Measurements from ENCODE around the gene CLN6.
"Not testable (repeated sequence)": the region's sequence is repeated elsewhere in the genome, so short reads cannot be mapped to it uniquely, and the experiment has no call there.

Gene CLN6

GRCh38 chr15:68224108-68224507 lies 5.4 kb downstream of the CLN6 start:
- DNase-seq (ENCODE audit: extremely low read depth in 1 of 2, low read depth in 1 of 2): no peak

DNA sequence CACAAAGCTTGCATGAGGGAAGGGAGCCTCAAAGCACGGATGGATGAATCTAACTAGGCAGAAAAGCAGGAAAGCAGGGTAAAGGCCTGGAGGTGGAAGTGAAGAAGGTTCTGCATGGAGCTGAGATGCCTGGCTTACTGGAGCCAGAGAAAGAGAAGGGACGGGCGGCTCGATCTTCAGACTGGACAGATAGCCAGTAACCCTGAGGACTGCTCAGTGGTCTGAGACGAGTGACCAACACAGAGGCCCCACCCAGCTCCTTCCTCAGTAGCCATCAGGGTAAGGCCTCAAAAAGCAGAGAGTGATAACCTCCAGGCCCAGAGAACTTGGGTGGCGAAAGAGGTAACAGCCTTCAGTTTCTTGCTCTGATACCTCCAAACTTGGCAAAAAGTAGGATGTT lies 6.4 kb downstream of the CLN6 start:
- no peak for DNase-seq (ENCODE audit: extremely low read depth in 1 of 2, low read depth in 1 of 2)

GRCh38 chr15:68222432-68222743 lies 7.1 kb downstream of the CLN6 start:
- not testable (repeated sequence) for DNase-seq (ENCODE audit: extremely low read depth in 1 of 2, low read depth in 1 of 2)

DNA sequence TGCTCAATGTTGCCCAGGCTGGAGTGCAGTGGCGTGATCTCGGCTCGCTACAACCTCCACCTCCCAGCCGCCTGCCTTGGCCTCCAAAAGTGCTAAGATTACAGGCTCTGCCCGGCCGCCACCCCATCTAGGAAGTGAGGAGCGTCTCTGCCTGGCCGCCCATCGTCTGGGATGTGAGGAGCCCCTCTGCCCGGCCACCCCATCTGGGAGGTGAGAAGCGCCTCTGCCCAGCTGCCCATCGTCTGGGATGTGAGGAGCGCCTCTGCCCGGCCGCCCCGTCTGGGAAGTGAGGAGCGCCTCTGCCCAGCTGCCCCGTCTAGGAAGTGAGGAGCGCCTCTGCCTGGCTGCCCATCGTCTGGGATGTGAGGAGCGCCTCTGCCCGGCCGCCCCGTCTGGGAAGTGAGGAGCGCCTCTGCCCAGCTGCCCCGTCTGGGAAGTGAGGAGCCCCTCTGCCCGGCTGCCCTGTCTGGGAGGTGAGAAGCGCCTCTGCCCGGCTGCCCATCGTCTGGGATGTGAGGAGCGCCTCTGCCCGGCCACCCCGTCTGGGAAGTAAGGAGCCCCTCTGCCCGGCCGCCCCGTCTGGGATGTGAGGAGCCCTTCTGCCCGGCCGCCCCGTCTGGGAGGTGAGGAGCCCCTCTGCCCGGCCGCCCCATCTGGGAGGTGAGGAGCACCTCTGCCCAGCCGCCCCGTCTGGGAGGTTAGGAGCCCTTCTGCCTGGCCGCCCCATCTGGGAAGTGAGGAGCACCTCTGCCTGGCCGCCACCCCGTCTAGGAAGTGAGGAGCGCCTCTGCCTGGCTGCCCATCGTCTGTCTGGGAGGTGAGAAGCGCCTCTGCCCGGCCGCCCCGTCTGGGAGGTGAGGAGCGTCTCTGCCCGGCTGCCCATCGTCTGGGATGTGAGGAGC lies 7.7 kb downstream of the CLN6 start:
- not testable (repeated sequence) for DNase-seq (ENCODE audit: extremely low read depth in 1 of 2, low read depth in 1 of 2)

- no peak for DNase-seq (ENCODE audit: extremely low read depth in 1 of 2, low read depth in 1 of 2)
These were observed 8.6 kb downstream of the CLN6 start for GRCh38 chr15:68220967-68221366.

DNA sequence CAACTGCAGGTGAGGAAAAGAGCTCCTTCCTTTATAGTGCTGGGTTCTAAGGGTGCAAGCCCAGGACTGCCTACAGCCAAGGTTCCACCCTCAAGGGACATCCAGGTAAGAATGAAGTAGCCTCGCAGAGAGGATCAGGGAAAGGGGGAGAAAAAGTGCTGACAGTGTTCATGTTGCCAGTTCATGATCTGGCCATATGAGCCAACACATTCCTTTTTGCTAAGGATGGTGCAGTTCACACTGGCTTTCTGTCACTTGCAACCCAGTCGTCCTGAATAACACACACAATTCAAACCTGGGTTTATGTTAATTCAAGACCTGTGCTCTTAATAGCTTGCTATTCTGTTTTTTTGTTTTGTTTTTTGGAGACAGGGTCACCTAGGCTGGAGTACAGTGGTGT lies 9.0 kb downstream of the CLN6 start:
- DNase-seq (ENCODE audit: extremely low read depth in 1 of 2, low read depth in 1 of 2): no peak

- no peak for DNase-seq (ENCODE audit: extremely low read depth in 1 of 2, low read depth in 1 of 2)
These were observed 10.4 kb downstream of the CLN6 start for GRCh38 chr15:68218847-68219798.

- no peak for DNase-seq (ENCODE audit: extremely low read depth in 1 of 2, low read depth in 1 of 2)
These were observed 11.2 kb downstream of the CLN6 start for GRCh38 chr15:68218331-68218730.

DNA sequence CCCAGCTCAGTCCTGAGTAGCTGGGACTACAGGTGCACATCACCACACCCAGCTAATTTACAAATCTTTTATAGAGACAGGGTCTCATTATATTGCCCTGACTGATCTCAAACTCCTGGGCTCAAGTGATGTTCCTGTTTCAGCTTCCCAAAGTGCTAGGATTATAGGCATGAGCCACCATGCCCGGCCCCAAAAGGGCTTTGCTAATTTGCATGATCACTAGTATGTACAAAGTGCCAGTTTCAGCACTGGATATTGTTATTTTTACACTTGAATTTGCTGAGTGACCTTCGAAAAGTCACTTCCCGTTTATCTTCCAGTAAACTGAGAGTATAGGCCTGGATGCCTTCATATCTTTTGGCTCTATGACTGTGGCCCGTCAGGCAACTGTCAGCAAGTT lies 12.2 kb downstream of the CLN6 start:
- DNase-seq (ENCODE audit: extremely low read depth in 1 of 2, low read depth in 1 of 2): no peak

GRCh38 chr15:68214838-68215254 lies 14.7 kb downstream of the CLN6 start:
- DNase-seq (ENCODE audit: extremely low read depth in 1 of 2, low read depth in 1 of 2): no peak

GRCh38 chr15:68213991-68214837 lies 15.3 kb downstream of the CLN6 start:
- DNase-seq (ENCODE audit: extremely low read depth in 1 of 2, low read depth in 1 of 2): no peak

DNA sequence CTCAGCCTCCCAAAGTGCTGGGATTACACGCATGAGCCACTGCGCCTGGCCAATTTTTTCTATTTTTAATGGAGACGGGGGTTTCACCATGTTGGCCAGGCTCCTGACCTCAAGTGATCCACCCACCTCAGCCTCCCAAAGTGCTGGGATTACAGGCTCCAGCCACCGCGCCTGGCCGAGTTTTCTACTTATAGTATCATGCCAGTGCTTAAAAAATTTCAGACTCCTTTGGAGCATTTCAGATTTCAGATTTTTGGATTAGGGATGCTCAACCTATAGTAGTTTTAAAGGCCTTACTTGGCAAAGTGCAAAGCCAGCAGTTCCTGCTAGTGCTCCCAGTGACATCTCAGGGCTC lies 16.1 kb downstream of the CLN6 start:
- DNase-seq (ENCODE audit: extremely low read depth in 1 of 2, low read depth in 1 of 2): not testable (repeated sequence)

DNA sequence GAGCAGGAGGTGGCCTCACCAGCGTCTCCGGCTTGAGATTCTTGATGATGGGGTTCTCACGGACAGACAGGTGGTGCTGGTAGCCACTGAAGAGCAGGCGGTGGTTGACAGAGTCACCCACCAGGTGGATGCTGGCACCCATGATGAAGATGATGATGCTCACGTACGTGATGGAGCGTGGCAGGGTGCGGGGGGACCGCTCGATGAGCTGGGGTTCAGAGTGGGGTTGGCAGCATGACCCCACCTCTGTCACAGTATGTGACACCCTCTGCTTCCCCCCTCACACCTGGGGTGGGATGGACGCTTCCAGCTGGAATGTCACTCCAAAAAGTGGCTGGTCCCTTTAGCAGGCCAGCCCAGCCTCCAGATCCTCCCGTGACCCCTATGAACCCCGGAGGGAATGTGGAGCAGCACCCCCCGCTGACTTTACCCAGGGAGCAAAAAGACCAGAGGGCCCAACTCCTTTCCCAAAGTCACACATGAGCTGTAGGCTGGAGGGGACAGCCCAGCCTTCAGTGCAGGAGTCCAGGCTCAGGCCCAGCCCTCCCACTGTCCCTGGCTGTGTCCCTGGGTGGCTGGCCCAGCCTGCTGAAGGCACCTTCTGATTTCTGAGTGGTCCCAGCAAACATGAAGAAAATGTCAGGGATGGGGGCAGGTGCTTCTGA lies 17.7 kb downstream of the CLN6 start:
- no peak for DNase-seq (ENCODE audit: extremely low read depth in 1 of 2, low read depth in 1 of 2)

DNA sequence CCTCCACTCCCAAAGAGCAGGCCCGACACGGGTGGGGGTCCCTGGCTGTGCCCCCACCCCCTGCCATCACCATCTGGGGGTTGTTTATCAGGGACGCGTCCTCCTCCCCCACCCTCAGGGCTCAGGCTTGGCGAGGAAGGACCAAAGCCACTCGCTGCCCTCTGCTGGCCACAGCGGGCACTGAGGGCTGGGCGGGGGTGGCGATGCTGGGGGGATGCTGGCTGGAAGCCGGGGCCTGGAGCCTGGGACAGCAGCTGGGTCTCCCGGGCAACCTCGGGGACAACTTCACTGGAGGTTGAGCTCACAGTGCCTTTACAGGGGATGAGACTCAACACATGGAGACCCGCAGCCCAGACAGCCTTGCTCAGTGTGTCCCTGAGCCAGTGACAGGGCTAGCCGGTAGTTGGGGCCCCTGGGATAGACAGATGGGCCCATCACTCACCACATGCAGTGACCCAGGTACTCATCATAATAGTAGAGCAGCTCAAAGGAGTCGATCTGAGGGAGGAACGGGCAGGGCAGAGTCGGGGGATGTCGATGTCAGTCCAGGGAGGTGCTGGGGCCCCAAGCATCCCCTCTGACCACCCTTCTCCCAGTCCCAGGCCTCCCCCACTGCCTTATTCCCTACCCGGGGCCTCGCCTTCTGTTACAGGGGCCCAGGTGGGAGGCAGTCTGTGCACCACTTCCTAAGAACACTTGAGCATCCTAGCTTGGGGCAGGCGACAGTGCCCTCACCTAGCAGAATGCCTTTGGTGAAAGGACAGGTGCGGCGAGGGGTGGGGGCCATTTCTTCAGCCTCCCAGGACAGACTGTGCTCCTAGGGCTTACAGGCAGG lies 18.5 kb downstream of the CLN6 start:
- peak in 1 of 2 donors; percentile 32 for DNase-seq (ENCODE audit: extremely low read depth in 1 of 2, low read depth in 1 of 2)

DNA sequence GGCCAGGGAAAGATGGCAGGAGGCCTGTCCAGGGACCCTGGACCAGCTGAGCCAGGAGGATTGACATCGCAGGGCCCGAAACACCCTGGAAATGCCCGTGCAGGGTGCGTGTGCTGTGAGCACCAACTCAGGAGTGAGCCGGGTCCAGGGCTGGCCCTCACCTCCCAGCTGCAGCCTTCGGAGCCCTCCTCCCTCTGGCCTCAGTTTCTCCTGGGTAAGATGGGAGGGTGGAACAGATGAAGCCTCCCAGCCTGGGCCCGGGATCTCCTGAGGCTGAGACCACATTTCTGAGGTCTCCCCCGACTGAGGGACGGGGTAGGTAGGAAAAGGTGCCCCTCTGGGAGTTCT lies 19.1 kb downstream of the CLN6 start:
- no peak for DNase-seq (ENCODE audit: extremely low read depth in 1 of 2, low read depth in 1 of 2)

DNA sequence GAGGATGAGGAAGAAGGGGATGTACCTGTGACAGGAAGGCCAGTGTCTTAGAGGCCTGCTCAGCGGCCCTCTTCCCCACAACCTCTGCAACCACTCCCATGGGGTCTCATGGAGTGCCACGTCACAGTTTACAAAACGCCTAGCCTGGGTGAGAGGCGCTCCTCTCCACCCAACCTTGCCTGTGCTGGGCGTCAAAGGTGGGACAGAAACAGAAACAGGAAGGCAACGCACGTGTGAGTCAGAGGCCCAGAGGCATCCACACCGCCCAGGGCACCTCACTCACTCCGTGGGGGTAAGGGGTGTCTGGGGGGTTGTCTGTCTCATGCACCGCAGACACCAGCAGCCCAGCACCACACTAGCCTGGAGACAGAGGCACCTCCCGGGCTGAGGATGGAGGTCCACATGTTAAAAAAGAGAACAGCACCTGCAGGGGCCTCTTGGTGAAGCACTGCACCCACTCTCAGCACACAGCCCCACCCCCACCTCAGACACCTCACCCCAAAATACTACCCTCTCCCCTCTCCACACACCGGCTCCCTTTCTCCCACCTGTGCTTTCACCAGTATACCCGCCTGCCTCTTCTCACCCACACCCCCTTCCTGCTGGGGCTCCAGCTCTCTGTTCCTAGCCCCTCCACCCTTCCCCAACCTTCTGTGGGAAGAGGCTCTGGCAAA lies 19.7 kb downstream of the CLN6 start:
- DNase-seq (ENCODE audit: extremely low read depth in 1 of 2, low read depth in 1 of 2): peak in 1 of 2 donors; percentile 10

- DNase-seq (ENCODE audit: extremely low read depth in 1 of 2, low read depth in 1 of 2): no peak
These were observed 20.3 kb downstream of the CLN6 start for GRCh38 chr15:68209272-68209671.

DNA sequence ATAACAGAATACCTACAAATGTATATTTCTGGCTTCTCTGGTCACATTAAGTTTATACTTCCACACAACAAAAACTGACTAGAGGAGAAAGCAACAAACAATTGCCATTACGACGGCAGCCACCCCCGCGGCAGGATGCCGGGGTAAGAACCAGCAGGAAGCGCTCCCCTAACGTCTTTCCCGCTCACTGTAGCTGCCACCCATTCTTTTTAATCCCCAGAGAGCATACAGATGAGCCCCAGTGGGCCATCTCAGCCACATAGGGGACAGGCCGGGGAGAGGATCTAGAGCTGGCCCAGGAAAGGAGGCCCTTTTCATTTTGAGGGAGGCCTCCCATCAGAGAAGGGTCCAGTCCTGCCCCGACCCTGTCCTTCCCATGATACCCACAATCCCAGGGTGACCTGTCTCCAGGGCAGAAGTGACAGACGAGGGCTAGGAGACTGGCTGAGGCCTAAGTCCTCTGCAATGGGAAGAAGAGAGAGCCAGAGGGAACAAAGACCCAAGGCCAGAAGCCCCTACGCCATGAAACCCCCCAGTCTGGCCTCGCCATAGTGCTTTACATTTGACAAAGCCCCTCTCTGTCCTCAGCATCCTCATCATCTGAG lies 20.8 kb downstream of the CLN6 start:
- no peak for DNase-seq (ENCODE audit: extremely low read depth in 1 of 2, low read depth in 1 of 2)

- no peak for DNase-seq (ENCODE audit: extremely low read depth in 1 of 2, low read depth in 1 of 2)
These were observed 21.4 kb downstream of the CLN6 start for GRCh38 chr15:68208136-68208535.

Data from activated CD8-positive, alpha-beta memory T cell treated with anti-CD3 and anti-CD28 coated beads for 1 hour (primary cell).